Measurements from ENCODE around the gene FHOD3.

DNA sequence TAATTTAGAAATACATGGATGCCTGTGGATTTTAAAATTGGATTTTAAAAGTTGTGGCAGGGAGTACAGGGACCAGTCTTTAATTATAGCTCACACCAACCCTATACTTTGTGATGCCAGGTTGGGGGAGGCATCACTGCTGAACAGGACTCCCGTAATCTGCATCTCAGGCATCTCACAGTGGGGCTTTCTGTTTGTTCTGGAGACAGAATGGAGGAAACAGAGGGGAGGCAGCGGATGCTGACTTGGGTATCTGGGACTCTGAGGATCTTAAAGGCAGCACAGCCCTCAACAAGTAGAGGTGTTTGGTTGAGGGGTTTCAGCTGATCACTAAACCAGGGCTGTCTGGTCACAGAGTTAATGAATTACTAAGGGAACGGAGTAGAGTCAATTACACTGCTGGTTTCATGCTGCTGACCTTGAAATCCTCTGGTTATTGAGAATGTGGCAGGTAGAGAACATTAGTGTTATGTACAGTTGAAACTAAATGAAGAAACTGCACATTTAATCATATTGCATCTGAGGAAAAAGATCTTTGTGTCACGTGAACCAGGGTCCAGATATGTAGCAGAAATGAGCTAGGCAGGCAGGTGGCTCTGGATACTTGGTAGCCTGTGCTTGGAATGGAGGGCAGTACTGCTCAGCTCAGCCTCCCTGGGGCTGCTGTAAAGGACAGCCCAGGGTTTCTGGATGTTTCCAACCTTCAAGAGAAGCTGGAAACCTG lies 40.3 kb downstream of the FHOD3 start:
- TF ChIP-seq, protein P1, sequence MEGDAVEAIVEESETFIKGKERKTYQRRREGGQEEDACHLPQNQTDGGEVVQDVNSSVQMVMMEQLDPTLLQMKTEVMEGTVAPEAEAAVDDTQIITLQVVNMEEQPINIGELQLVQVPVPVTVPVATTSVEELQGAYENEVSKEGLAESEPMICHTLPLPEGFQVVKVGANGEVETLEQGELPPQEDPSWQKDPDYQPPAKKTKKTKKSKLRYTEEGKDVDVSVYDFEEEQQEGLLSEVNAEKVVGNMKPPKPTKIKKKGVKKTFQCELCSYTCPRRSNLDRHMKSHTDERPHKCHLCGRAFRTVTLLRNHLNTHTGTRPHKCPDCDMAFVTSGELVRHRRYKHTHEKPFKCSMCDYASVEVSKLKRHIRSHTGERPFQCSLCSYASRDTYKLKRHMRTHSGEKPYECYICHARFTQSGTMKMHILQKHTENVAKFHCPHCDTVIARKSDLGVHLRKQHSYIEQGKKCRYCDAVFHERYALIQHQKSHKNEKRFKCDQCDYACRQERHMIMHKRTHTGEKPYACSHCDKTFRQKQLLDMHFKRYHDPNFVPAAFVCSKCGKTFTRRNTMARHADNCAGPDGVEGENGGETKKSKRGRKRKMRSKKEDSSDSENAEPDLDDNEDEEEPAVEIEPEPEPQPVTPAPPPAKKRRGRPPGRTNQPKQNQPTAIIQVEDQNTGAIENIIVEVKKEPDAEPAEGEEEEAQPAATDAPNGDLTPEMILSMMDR (conservative IDR thresholded peaks at IDR 0.05; ENCODE audit: low read length), result no peak
- no peak for TF ChIP-seq EZH2phosphoT487 (IDR thresholded peaks at IDR 0.05; ENCODE audit: borderline replicate concordance)
